GM18873 (cell line): ENCODE measurements around the gene UPK3BL2.
"Not testable (repeated sequence)": the region's sequence is repeated elsewhere in the genome, so short reads cannot be mapped to it uniquely, and the experiment has no call there.

Experiments used
- ATAC-seq: cut with Tn5 transposase; IDR thresholded peaks from one replicate; pipeline ENCODE4 v1.9.1; 2021; ENCODE audit warnings: mild to moderate bottlenecking, moderate library complexity, moderate number of reproducible peaks; ENCODE audit not compliant: unreplicated experiment, low FRiP score

Gene UPK3BL2

GRCh38 chr7:102543596-102543995 lies at the start of gene UPK3BL2:
Gene UPK3BL2 (minus strand): TSS chr7:102543696. CDS start chr7:102543636, 60 bp downstream.
- ATAC-seq = not testable (repeated sequence)

DNA sequence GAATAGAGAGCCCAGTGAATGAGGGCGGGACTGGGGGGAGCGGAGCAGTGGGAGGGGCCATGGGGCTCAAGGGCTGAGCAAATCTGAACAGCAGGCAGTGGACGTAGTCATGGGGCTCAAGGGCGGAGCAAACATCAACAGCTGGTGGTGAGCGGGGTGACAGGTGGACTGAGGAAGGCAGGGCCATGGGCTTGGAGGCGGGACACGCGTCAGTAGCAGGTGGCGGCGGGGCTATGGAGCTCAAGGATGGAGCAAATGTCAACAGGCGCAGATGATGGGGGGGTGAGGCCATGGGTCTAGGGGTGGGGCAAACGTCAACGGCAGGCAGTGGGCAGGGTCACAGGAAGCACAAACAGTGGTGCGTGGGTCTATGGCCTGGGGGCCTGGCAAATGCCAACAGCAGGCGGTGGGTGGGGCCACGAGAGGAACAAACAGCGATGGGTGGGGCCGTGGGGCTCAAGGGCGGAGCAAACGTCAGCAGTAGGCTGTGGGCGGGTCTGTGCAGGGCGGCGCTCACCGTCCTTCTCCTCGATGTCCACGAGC lies 49.1 kb upstream of the UPK3BL2 start:
- peak; percentile 45 for ATAC-seq

DNA sequence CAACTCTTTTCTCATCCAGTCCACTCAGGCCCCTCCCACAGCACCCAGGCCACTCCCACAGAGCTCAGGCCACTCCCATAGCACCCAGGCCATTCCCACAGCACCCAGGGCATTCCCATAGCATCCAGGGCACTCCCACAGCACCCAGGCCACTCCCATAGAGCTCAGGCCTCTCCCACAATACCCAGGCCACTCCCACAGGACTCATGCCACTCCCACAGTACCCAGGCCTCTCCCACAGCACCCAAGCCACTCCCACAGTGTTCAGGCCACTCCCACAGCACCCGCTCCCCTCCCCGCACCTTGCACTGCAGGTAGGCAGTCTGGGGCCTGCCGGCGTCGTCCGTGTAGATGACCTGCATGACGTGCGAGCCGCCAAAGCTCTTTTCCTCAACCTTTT lies 46.4 kb upstream of the UPK3BL2 start:
- ATAC-seq = not testable (repeated sequence)

DNA sequence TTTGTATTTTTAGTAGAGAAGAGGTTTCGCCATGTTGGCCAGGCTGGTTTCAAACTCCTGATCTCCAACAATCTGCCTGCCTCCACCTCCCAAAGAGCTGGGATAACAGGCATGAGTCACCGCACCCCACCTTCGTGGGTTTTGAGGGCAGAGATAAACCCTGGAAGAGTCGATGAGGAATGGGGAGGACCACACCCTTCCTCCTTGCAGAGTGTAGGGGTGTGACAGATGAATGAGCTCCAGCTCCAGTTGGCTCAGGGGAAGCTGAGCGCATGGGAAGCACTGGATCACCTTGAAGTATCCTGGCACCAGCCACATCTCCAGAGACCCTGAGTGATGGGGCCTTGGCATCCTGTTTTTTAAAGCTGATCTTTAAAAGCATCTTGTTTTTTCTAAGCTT lies 40.0 kb upstream of the UPK3BL2 start:
- not testable (repeated sequence) for ATAC-seq

DNA sequence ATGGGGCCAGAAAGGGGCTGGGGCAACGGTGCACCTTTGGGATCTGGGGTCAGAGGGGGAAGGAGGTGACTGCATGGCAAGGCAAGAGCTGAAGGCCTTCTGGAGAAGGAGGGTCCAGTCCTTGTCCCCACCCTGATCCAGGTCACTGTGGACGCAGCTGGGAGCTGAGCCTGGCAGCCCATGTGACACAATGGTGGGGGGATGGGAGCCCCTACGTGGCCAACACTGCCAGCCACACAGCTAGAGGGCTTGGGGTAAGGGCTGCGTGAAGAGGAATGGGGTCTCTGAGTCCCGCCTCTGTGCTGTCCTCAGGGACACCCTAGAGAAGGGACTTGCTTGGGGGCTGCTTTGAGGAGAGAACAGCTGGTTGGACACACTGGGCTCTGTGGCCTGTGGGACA lies 38.2 kb upstream of the UPK3BL2 start:
- not testable (repeated sequence) for ATAC-seq

- not testable (repeated sequence) for ATAC-seq
Measured at GRCh38 chr7:102578486-102578885, 35.0 kb upstream of the UPK3BL2 start.

DNA sequence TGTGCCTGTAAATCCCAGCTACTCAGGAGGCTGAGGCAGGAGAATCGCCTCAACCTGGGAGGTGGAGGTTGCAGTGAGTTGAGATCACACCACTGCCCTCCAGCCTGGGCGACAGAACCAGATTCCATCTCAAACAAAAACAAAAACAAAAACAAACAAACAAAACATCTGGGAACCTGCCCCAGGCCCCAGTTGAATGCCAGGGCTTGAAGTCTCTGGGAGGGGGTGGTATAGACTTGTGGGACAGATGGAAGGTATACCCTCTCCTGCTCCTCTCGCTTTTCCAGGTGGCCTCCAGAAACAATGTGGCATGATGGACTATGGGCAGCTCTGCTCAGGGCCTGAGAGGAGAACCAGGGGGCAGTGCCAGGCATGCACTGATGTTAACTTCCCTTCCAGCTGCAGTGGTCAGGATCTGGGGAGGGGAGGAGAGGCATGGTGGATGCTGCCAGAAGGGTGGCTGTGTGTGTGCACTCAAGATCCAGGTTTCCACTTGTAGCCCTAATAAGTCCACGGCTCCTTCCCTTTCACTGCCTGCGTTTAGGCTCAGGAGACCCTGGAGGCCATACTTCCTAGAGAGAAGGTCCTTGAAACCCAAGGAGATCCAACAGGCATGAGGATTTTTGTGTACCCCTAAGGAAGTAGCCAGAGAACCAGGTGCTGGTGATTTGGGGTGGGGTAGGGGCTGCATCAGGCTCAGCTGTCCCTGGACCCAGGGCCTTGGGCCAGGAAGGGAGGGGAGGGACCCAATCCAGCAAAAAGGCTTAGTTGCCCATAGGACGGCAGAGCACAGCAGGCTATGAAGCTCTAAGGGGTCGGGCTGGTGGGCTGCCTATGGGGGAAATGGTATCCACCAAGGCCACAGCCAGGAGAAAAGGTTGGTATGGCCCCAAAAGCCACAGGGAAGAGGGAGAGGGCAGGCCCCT lies 34.1 kb upstream of the UPK3BL2 start:
- not testable (repeated sequence) for ATAC-seq

- ATAC-seq = not testable (repeated sequence)
Measured at GRCh38 chr7:102576363-102576762, 32.9 kb upstream of the UPK3BL2 start.

DNA sequence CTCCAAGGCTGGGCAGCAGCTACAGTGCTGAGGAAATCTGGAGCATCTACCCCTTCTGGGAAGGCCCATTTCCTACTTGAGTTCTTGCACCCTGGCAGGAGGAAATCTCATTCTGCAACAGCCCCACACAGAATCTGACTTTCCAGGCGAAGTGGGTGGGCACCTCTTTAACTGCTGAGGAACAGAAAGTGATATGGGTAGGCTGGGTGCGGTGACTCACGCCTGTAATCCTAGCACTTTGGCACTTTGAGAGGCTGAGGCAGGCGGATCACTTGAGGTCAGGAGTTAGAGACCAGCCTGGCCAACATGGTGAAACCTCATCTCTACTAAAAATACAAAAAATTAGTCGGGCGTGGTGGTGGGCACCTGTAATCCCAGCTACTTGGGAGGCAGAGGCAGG lies 31.1 kb upstream of the UPK3BL2 start:
- not testable (repeated sequence) for ATAC-seq

DNA sequence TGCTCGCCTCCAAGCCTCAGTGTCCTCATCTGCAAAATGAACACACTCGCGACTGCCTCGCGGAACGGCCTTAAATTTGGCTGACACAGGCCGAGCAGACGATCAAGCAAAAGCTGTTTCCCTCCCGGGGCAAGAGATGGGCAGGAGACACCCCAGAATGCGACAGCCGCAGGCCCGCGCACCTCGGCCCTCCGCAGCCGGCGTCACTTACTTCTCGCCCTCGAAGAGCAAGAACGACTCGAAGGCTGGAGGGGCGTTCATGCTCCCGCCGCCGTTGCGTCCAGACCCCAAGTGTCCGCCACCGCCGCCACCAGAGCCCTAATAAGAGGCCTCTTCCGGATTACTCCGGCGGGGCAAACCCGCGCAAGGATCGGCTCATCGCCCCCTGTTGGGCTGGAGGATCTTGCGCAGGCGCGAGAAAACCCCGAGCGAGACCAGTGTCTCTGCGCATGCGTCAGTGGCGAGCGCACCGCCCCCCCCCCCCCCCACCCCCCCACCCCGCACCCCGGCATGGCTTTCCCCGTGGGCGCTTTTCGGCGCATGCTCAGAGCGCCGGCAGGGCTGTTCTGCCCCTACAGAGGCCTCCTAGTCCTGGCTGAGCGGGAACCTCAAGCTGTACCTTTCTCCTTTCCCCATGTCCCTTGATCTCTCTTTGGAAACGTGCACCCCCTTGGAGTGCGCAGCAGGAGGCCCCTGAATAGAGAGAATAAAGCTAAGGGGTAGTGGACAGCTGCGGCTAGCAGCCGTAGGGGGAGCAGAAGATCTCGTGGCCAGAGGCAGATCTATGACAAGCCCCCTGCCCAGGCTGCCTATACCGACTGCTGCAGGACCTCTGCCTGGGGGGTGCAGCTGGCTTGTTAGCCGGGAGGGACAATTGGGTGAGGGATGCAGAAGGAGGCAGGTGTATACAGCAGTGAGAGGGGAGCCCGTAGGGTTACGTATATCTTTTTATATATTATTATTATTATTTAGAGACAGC lies 29.1 kb upstream of the UPK3BL2 start, which contains the start of gene POLR2J3:
Gene POLR2J3, minus strand, starts transcription at position 323 of the 979 bp plus-strand sequence. Its CDS starts 62 bp downstream, at position 261.
- peak; percentile 94 for ATAC-seq

- not testable (repeated sequence) for ATAC-seq
Measured at GRCh38 chr7:102568620-102569019, 25.1 kb upstream of the UPK3BL2 start.

DNA sequence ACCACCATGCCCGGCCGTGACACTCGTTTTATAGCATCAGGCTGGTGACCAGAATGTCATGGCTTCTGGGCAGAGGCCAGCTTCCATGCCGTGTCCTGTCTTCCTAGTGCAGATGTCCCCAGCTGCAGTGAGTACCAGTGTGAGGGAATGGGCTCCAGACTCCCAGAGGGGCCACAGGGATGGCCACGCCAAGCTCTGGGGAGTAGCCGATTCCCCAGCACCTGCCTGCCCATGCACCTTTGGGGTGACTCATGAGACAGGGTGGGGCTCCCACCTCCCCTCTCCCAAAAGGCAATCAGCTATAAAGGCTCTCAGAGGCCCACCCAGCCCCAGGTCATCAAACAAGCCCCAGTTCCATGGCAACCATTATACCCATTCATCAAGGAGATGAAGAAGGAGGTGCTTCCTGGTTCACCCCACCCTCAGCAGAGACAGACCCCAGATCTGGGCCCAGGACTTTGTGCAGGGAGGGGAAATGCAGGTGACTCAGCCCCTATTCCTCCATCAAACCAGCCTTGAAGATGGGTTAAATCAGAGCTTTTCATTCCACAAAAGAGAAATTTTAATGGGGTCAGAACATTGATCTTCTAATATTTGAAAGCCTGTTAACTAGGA lies 7.4 kb upstream of the UPK3BL2 start, which contains the start of gene SPDYE2:
Gene SPDYE2, plus strand, starts transcription at position 419 of the 615 bp plus-strand sequence. CDS start 2,030 bp downstream, outside the sequence.
- not testable (repeated sequence) for ATAC-seq

DNA sequence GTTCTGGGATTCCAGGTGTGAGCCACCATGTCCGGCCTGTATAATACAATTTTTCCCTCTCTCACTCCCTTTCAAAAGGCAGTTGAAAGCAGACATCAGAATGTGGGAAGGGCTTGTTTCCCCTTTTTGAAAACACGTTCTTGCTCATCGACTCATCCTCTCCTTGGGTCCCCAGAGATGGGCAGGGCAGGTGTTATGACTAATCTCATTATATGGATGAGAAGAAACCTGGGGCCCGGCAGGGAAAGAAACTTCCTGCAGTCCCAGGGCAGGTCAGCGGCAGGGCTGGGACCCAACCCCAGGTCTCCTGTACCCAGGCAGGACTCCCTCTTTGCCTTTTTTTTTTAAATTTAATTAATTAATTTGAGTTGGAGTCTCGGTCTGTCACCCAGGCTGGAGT lies 2.9 kb upstream of the UPK3BL2 start:
- peak; percentile 72 for ATAC-seq

- not testable (repeated sequence) for ATAC-seq
Measured at GRCh38 chr7:102545288-102545687, 1.8 kb upstream of the UPK3BL2 start.

- not testable (repeated sequence) for ATAC-seq
Measured at GRCh38 chr7:102544372-102544771, 876 bp upstream of the UPK3BL2 start.

- ATAC-seq = not testable (repeated sequence)
Measured at GRCh38 chr7:102542771-102543170, 725 bp downstream of the UPK3BL2 start.

GRCh38 chr7:102542083-102542482 lies 1.4 kb downstream of the UPK3BL2 start:
- not testable (repeated sequence) for ATAC-seq

DNA sequence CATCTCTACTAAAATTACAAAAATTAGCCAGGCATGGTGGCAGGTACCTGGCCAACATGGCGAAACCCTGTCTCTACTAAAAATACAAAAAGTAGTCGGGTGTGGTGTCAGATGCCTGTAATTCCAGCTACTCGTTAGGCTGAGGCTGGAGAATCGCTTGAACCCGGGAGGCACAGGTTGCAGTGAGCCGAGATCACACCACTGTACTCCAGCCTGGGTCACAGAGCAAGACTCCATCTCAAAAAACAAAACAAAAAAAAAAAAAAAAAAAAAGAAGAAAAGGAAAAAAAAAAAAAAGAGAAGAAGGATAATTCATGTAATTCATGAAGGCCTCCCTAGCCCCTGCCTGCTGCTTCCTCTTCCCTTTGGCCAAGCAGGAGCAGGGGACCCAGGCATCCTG lies 2.9 kb downstream of the UPK3BL2 start:
- ATAC-seq = not testable (repeated sequence)

- not testable (repeated sequence) for ATAC-seq
Measured at GRCh38 chr7:102535062-102535615, 8.4 kb downstream of the UPK3BL2 start.
